Measurements from ENCODE around the gene ATP8B1. TPM values are rescaled to one million over a fixed set of nuclear protein-coding genes. Genes with fewer than 3 reads are reported as not detected.
A peak's percentile ranks its signal among the peaks of the same experiment; 100 is the strongest.

ATP8B1 gene
- total RNA-seq, 1 donor from 2014 or later, result 125 TPM

DNA sequence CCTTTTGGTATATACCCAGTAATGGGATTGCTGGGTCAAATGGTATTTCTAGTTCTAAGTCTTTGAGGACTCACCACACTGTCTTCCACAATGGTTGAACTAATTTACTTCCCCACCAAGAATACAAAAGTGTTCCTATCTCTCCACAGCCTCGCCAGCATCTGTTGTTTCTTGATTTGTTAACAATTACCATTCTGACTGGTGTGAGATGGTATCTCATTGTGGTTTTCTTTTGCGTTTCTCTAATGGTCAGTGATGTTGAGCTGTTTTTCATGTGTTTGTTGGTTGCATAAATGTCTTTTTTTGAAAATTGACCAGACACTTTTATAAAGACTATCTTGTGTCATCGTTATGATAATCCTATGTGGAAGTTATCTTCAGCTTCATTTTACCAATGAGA, 16.0 kb upstream of the ATP8B1 start:
- DNase-seq (ENCODE audit: low spot score), result no peak

DNA sequence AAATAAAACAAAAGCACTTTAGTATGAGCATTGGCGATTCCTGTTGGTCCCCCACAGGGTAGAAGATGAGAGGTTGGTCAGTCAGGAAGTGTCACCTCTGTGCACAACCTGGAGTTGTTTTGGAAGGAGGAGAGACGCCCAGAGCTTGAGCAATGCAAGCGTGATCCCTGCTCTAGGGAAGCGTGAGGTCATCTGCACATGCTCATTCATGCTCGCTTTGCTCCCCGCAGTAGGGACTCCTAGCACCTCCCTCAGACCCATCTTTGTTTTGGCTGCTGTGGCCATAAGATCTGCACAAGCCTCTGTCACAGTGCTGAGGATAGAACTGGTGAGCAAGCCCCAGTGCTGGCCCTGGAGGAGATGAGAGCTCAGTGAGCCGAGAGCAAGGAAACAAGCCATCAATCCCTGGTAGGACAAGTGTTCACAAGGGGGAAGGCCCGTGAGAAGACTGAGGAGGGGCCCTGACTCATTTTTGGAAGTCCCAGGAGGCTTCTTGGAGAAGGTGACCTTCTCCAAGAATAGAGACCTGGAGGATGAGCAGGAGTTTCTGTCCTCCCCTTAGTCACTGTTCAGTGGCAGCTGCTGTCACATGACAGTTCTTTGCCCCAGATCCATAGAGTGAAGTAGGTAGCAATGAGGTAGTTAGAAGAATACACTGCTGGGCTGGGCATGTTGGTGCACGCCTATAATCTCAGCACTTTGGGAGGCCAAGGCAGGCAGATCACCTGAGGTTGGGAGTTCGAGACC, 13.3 kb upstream of the ATP8B1 start:
- DNase-seq (ENCODE audit: low spot score), result no peak

DNA sequence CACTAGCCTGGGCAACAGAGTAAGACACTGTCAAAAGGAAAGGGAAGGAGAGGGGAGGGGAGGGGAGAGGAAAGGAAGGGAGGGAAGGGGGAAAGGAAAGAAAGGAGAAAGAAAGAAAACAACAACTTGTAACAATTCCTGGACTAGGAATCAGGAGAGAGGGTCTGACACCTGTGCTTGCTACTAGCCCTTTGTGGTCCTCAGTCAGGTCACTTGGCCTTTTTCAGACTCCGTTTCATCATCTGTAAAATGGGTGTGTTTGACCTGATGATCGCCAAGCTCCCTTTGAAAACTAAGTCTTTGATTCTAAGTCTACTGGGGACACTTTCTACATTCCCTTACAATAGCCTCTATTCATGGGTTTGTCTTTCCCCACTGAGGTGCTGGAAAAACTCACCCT, 11.4 kb upstream of the ATP8B1 start:
- DNase-seq (ENCODE audit: low spot score), result no peak

DNA sequence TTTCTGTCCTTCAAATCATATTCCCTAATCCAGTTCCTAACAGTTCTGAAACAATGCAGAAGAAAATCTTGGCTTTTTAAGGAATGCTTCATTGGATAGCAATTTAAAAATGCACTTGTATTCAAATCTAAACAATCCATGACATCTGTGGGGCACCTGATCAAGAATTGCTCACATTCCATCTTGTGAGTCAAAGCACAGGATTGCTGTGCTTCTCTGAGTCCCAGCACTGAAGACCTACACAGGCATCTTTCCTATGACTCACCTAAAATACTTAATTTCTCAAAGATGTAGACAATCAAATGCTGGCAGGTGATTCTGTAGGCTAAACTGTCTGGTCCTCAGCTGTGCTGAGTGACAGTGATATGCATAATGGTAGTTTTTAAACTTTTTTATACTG, 10.1 kb upstream of the ATP8B1 start:
- no peak for DNase-seq (ENCODE audit: low spot score)

DNA sequence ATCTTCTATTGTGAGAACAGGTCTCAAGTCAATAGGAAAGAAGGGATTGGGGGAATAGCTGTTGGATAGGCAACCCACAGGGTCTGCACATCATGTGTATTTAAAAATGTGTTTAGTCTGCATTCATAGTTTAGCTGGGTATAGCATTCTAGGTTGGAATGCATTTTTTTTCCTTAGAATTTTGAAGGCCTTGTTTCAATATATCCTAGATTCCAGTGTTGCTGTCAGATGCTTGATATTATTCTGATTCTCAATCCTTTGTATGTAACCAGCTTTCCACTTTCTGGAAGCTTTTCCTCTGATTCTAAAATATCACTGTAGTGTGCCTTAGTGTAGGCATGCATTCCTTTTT, 9.0 kb upstream of the ATP8B1 start:
- DNase-seq (ENCODE audit: low spot score), result no peak

DNA sequence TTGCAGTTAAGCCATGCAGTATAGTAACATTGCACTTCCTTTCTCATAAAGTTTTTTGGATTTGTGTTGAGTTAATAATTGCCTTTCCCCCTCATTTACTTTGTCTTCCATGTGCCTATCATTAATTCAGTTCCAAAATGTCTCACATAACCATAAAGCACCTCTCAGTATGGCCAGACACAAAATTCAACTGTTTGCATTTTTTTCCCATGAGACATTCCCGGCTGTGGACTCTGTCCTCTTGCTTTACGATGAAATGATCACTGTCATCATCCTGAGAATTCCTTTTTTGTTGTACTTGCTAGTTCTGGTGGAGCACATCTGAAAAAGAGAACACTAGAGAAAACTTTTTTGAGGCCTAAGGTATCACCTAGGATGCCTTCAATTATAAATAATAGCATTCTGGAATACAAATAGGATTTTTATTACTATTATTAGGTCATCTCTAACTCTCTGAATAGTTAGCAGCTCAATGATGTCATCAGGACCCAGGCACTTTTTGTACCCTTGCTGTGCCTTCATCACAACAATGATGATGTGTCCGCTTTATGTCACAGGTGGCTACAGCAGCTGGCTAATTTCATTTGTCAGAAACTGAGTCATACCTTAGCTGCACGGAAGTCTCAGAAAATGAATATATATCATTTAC, 8.5 kb upstream of the ATP8B1 start:
- no peak for DNase-seq (ENCODE audit: low spot score)

DNA sequence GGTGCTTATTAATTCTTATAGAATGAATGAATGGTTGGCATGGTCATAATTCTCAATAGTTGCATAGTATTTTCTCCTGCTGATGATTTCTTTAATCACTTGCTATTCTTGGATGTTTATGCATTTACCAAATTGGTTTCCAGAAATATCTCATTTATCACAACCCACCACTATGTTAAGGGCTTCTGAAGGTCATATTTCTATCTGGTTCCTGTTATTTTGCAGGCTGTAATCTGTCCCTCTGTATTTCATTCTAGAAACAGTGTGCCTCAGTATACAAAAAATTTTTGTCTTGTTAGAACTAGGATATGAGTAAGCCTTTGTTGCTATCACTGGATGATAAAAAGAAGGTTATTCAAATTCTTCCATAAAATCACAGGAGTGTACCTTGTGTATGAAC, 6.1 kb upstream of the ATP8B1 start:
- DNase-seq (ENCODE audit: low spot score), result no peak

DNA sequence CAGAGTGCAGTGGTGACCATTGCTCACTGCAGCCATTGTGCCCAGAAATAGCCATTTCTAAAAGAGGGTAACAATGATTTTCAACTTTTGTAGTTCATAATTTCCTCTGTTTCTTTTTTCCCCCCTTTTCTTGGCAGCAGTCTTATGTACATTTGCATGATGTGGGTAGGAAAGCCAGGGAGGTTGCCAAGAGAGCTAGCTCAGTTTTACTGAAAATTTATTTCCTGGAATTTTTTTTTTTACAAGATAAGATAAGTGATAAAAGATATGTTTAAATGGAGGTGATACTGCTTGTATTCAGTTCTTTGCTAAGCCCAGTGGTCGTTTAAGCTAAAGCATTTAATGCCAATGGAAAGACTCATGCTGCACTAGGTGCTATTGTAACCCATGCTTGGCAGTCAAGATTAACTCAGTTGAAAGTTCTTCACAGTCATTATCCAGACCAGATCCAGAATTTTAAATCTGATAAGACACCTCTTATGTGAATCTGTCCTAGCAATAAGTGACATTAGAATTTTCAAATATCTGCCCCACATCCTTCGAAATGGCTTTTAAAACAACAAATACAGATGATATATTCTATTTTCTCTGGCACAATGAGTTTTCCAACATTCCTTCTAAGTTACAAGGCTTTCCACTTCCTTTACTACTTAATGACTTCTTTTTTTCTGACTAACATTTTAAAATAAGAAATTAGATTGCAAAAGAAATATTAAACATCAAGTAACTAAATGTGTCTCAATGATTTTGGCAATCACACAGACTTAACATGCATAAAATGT, 4.4 kb upstream of the ATP8B1 start:
- no peak for DNase-seq (ENCODE audit: low spot score)

DNA sequence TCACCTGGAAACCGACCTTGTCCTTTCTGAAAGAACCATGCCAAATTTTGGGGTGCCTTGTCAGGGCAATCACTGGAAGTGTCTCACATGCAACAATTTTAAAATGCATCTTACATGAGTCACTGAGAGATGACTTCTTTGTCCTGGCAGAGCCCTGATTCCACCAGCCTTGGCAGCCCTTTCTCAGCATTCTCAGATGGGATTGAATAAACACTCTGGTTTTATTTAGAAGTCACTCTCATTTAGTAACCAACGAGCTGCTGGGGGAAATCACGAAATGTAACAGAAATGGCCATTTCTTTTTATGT, 3.8 kb upstream of the ATP8B1 start:
- DNase-seq (ENCODE audit: low spot score), result peak; percentile 38

DNA sequence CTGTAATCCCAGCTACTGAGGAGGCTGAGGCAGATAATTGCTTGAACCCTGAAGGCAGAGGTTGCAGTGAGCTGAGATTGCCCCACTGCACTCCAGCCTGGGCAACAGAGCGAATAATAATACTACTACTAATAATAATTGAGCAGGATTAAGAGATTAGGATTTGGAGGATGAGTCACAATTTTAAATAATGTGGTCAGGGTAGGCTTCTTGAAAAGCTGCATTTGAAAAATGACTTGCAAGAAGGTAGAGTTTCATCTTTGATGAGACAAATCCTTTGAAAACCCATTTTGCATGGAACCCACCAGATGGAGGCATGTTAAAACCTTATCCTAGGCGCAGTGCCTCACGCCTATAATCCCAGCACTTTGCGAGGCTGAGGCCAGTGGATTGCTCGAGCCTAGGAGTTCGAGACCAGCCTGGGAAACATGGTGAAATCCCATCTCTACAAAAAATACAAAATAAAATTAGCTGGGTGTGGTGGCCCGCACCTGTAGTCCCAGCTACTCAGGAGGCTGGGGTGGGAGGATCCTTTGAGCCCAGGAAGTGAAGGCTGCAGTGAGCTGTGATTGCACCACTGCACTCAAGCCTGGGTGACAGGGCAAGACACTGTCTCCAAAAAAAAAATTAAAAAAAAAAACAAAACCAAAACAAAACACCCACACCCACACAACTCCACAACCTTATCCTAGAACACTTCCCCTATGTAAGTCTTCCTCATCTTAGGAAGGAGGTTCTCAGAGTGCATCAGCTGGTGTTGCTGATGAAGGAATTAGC, 3.3 kb upstream of the ATP8B1 start:
- DNase-seq (ENCODE audit: low spot score), result no peak

DNA sequence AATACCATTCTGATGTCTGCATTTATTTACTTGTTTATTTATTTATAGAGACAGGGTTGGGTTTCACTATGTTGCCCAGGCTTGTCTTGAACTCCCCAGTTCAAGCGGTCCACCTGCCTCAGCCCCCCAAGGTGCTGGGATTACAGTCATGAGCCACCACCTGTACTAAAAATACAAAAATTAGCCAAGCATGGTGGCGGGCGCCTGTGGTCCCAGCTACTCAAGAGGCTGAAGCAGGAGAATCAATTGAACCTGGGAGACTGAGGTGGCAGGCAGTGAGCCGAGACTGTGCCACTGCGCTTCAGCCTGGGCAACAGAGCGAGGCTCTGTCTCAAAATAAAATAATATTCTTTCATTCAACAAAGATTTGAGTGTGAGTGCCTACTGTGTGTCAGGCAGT, 2.0 kb upstream of the ATP8B1 start:
- no peak for DNase-seq (ENCODE audit: low spot score)

DNA sequence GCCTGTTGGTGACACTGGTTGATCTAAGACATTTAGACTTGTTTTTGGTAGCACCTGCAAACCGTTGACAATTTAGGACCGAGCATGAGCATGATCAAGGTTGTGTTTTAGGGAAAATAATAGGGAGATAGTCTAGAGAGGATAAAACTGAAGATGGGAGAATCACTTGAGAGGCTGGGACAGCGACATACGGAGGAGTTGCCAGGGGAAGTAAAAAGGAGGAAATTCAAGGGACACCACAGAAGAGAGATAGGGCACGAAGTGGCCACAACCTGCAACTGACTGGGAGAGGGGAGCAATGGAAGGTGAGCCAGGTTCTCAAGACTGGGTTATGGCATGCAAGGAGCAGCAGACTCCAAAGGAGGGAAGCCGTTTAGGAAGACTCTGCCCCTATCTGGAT, 1.4 kb upstream of the ATP8B1 start:
- DNase-seq (ENCODE audit: low spot score), result no peak

DNA sequence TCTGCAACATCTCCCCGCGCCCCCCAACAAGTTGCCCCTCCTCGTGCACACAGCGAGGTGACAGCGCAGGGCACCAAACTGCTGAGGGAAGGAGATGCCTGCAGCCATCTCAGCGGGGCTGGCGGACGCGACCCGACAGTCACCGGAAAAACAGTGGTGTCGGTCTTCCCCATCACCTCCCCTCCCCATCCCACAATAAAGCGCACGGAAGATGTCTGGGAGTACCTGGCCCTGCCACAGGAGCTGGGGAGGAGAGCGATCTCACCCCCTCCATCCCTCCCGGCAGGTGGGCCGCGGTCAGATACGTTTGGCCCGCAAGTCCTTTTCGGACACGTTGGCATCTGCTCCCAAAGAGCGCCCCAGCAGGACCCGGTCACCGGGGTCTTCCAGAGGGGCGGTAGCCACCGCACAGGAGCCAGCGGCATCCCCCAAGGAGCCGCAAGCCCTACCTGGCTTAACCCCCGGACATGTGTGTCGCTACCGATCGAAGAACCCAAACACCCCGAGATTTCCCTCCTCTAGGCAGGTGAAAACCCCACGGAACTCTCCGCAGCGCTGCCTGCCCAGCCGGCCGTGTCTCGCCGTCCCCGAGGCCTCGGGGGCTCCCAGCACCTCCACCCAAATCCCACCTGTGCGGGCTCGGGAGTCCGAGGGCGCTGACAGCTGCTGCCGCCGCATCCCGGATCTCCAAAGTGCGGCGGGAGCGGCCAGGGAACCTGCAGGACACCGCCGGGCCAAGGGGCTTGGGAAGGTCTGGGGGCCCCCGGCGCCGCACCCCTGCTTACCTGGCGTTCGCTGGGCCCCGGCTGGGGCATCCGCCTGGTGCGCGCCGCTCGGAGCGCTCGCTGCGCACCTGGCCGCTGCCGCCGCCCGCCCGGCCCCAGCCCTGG, 657 bp downstream of the ATP8B1 start:
- DNase-seq (ENCODE audit: low spot score), result no peak

DNA sequence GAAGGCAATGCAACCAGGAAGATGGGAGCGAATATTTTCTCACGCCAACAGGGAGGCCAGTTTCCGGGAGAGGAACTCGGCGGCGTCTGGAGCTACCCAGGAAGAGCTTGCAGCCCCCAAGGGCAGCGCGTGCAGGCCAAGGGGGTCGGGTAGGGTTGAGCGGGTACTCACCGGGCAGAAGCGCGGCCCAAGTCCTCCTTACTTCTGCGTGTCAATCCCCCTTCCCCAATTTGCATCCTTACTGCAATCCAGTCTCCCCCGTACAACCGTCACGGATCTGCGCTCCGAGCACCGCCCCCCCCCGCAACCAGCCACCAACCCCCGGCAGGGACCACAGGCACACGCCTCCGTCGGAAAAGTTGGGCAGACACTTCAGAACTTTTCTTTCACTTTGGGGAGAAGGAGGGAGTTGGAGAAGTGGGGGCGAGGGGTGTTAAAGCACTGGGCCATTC, 1.3 kb downstream of the ATP8B1 start:
- DNase-seq (ENCODE audit: low spot score), result no peak

DNA sequence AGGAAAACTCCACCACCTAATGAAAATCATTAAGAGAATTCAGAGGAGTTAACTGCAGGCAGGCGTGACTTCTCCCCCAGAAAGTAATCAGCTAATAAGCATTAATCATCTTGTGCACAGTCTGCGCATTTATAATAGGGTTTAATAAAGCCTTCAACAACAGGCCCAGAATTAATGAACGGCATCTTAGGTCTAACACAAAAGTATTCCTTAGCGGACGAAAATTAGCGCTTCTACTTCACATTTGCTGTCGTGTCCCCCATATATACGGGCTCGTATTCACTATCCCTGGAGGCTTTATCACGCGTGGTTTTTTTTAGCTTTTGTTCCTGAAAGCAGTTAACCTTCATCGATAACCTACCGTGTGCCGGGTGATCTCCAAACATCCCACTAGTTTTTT, 1.8 kb downstream of the ATP8B1 start:
- DNase-seq (ENCODE audit: low spot score), result no peak

DNA sequence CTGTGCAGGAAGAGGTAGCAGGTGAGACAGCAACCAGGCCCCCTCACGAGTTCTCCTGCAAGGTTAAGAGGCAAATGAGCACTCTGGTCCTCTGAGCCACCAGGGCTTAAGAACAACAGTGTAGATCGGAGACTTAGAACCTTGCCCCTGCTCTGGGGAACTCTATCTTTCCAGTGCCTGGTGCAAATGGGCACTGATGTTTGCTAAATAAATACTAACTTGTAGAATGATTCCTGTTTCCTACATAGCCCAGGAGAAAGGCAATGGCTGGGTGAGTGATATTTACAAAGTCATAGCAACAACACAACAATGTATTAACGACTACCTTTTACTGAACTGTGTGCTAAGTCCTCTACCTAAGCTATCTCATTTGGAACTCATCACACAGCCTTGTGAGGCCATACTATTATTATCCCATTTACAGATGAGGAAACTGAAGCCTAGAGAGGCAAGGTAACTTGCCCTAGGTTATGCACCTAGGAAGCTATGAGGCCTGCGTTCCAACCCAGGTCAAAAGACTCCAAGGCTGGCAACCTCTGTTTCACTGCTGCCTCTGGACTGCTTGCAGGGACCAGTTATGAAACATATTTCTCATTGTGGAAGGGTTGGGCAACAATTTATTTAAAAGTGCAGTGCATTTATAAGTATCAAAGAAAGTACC, 4.3 kb downstream of the ATP8B1 start:
- DNase-seq (ENCODE audit: low spot score), result peak; percentile 48

DNA sequence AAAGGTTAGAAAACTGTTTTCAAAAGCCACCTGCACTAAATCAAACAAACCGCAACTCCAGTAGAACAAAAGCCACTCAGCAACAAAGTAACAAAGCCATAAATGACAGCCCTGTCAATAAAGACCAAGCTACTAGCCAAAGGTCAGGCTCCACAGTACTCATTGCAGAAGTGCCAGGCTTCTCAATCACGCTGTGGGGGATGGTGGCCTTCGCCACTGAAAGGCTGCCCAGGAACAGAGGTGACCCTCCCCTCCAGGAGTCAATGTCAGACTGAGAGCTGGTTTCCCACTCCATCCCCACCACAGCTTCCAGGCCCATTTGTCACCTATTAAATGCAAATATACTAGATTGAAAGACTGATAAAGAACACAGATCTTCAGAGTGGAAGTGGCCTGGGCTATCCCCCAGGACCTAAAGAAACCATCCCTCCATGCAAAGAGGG, 5.9 kb downstream of the ATP8B1 start:
- DNase-seq (ENCODE audit: low spot score), result peak; percentile 76

DNA sequence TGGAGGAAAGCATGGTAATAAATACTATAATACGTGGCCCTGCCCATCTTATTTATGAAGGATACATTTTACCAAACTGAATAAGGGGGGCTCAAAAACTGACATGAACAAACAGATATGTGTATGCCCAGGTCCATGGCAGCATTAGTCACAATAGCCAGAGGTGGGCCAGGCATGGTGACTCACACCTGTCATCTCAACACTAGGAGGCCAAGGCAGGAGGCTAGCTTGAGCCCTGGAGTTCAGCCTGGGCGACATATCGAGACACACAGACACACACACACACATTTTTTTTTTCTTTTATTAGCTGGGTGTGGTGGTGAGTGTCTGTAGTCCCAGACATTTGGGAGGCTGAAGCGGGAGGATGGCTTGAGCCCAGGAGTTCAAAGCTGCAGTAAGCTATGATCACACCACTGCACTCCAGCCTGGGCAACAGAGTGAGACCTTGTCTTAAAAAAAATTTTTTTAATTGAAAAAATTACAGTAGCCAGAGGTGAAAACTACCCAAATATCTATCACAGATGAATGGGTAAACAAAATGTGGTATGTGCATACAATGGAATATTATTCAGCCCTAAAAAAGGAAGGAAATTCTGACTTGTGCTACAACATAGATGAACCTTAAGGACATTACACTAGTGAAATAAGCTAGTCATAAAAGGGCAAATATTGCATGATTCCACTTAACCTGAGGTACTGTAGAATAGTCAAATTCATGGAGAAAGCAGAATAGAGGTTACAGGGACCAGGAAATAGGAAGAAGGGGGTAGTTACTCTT, 8.0 kb downstream of the ATP8B1 start:
- DNase-seq (ENCODE audit: low spot score), result no peak

DNA sequence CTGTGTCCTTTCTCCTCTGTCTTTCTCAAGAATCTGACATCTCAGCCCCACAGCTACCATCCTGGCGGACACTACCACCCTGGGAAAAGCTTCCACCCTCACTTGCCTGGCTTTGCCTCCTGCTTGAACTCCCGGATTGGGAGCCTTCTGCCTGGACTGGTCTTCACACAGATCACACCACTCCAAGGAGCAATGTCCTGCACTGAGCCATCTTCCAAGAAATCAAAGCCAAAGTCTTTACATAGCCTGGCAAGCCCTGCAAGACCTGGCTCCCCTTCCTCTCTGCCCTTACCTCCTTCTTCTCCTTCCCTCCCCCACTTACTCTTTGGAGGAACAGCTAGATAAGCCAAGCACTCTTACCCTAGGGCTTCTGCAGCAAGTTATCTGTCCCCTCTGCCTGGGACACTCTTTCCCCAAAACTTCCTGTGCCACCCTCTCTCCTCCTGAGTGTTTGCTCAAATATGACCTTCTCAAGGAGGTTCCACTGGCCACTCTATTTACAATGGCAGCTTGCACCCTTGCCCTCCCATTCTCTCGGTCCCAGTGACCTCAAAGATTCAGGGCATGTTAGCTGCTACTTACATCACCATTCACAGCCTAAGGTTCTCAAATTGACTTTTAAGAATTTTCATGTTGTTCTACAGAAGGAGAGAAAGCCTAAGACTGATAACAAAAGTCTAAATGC, 9.7 kb downstream of the ATP8B1 start:
- no peak for DNase-seq (ENCODE audit: low spot score)
